GM19324 (cell line): ENCODE measurements around the gene ETFB.

Experiments used
- ATAC-seq: cut with Tn5 transposase; IDR thresholded peaks from one replicate; pipeline ENCODE4 v1.9.1; 2021; ENCODE audit warnings: mild to moderate bottlenecking, moderate library complexity; ENCODE audit not compliant: unreplicated experiment, low FRiP score

Gene ETFB

DNA sequence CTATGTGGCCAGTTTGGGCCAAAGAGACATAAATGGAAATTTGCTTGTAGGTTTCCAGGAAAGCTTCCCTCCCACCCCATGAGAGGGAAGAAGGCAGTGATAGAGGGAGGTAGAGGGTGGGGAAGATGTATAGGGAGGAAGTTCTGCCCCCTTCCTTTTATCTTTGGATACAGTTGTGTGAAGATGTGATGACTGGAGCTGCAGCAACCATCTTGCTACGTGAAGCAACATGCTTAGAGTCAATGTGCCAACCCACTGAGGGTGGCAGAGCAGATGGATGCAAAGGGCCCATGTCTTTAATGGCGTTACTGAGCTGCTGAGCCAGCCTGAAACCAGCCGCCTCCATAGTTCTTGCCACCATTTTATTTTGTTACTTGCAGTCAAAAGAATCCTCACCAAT lies 35.0 kb downstream of the ETFB start:
- ATAC-seq, result no peak

DNA sequence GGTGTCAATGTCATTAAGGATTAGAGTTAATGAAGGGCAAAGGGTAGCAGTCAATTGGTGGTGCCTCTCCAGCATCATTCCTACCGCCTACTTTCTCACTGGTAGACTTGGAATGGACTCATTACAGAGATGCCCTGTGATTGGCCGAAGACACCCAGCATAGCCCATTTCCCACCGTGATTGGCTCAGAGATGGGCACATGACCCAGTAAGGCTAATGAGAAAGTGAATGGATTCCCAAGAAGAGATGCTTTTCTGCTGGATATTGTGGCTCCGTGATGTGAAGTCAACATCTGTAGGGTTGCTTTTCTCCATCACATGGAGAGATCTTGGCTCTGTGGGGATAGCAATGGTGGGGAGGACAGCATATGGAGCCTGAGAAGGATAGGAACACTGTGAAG lies 35.8 kb downstream of the ETFB start:
- no peak for ATAC-seq

DNA sequence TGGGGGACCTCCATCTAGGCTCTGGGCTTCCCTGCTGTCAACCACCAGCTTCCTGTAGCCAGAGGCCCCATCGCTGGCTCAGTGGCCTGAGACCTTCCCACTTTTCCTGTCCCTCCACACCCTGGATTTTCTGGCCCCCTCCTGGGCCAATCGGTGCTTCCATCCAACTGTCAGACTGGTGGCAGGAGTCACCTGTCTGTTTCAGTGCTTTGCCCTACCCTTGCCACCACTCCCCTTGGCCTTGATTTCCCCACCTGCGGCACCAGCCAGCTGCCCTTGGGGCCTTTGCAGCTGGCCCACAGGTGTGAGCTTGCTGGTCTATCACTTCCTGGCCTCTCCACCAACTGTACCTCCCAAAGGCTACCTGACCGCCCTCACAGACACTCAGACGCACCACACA lies 36.8 kb downstream of the ETFB start:
- ATAC-seq, result no peak

GRCh38 chr19:51327066-51328001 lies 38.9 kb downstream of the ETFB start:
- no peak for ATAC-seq

DNA sequence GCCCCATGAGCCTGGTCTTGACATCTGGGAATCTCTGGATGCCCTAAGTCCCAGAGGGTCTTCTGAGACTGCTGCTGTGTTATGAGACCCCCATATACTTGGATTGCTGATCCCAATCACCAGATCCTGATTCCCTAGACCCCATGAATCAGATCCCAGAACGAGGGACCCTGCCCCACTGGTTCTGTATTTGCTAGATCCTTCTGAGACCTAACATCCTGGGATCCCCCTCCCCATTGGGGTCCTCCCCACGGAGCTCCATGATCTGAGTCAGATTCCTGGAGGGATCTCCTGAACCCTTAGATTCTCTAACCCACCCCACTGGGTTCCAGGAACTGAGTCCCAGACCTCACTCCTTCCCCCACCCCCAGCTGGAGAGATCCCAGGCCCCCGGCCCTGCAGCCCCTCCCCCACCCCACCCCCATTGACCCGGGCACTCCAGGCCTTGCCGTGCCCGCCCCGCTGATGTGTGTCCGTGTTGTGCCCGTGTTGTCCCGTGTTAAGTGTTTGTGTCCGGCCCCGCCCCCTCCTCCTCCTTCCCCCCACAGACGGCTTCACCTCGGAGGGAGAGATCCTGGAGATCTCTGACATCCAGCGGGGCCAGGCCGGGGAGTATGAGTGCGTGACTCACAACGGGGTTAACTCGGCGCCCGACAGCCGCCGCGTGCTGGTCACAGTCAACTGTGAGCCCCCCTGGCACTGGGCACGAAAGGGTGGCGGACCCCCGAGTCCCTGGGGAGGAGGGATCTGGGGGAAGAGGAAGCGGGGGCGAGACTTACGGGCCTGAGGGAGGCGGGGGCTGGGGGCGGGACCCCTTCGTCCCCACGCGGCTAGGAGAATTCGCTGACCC lies 39.7 kb downstream of the ETFB start:
- no peak for ATAC-seq

DNA sequence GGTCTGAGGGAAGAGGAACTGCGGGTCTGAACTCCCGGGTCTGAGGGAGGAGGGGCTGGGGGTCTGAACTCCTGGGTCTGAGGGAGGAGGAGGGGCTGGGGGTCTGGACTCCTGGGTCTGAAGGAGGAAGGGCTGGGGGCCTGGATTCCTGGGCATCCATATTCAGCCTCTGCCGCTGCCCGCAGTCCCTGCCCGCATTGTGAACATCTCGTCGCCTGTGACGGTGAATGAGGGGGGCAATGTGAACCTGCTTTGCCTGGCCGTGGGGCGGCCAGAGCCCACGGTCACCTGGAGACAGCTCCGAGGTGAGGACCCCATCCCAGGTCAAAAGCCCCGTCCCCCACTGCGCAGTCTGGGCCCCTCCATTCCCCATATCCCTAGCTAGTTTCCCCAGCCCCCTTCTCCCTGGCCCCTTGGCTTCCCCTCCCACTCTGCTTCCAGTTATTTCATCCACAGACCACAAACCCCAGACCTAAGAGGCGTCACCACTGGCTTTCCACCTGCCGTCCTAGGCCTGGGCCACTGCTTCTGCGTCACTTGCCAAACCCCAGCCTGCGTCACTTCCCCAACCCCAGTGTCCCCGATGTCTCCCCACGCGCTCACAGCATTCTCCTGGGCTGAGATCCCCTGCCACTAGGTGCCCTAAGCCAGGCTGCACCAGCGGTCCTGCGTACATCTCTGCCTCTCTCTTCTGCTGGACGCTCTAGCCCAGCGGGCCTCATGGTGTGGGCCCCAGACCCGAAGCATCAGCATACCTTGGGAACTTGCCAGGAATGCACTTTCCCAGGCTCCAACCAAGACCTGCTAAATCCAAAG lies 40.8 kb downstream of the ETFB start:
- ATAC-seq, result no peak

DNA sequence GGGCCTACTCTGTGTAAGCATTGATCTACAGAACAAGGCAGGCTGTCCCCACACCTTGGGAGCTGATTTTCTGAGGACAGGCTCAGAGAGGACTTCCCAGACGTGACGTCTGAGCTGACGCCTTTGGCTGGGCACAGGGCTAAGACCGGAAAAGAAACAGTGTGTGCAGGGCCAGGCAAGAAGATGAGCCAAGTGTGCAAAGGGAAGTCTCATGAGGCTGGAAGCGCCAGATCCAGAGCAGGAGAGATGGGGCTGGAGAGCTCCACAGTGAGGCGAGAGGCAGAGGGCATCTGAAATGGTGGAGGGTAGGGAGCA lies 42.1 kb downstream of the ETFB start:
- no peak for ATAC-seq

DNA sequence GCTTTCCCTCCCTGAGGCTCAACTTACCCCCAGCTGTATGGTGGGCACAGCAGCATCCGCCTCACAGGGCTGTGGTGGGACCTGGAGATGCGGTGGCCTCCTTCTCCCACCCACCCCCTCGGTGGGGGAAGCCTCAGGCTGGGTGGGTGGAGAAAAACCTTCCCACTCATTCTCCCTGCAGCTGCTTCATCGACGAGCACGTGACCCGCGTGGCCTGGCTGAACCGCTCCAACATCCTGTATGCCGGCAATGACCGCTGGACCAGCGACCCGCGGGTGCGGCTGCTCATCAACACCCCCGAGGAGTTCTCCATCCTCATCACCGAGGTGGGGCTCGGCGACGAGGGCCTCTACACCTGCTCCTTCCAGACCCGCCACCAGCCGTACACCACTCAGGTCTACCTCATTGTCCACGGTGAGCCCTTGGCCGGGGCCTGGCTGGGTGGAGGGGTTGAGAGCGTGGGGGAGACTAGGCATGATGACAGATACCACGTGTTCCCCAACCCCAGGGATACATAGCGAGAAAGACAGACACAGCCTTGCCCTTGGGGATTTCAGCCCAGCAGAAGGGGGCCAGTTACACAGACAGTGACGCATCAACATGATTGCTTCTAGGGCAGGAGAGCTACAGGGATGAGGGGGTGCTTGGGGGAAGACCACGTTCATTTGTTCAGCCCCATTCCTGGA lies 42.6 kb downstream of the ETFB start:
- no peak for ATAC-seq

- ATAC-seq, result no peak
Measured at GRCh38 chr19:51321799-51322198, 44.4 kb downstream of the ETFB start.

DNA sequence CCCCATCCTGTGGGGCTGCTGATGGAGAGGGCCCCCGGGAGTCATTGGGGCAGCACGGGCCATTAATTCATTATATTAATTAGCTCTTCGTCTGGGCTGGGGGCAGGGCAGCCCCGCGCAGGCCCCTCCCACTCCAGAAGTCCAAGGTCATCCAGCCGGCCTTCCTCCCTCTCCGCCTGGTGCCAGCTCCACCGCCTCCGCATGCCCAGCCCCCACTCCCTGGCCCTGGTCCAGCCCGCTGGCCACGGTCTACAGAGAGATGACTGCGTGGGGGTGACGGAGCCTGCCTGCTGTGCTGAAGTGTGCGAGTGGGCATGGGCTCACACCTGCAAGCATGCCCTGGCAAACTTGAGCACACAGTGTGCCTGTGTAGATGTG lies 45.9 kb downstream of the ETFB start:
- ATAC-seq, result no peak

DNA sequence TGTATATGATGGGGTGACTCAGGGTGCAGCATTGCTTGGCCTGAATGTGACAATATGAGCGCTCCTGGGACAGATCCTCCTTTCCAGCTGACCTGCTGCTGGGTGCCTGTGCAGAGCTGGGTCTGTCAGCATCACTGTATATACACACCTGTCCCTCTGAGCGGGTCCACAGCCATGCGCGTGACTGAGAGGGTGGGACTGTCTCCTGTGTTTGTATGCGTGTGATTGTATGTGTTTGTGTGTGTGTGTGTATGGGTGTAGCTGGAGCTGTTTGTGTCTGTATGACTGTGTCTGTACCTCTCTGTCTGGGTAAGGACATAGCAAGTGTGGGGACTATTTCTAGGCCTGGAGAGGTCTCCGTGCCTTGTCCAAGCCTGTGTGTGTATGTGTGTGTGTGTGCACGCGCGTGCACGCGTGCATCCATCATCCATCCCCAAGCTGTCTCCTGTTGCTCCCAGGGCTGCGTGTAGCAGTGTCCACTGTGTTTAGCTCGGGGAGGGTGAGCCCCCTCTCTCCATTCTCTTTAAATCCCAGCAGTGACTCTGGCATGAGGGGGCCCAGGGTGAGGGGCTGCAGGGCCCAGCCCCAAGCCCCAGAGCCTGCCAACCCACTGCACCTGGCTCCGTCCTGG lies 46.4 kb downstream of the ETFB start:
- no peak for ATAC-seq

DNA sequence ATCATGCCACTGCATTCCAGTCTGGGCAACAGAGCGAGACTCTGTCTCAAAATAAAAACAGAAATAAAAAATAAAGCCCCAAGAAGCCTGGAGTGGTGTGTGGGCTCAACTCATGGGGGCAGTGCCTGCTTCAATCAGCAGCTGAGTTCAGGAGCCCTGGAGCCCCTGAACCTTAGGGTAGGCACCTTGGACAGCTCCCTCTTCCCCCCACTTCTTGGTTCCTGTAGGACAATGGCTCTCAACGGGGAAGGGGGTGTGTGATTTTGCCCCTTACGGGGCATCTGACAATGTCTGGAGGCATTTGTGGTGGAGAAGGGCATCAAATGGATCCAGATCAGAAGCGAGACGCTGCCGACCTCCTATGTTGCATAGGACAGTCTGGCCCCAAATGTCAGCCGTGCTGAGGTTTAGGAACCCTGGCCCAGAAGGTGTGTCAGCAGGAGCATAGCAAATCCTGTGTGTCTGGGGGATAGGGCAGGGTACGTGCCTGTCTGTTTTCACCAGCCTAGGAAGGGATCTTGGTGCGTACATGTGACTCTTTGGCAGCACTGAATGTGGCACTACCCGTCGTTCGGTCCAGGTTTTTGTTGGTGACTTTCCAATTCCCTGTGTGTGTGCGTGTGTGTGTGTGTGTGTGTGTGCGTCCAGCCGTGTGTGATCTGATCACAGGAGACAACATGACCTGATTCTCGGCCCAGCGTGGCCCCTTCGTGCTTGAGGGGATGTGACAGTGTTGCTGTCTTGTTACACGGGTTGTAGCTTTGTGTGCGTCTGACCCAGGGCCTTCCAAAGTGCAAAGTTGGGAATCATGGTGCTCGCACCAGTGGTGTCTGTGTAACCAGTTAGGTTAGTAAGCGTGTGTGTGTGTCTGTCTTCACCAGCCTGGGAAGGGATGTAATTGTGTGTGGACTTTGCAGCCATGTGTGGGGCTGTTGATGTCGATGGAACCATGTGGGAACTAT lies 47.2 kb downstream of the ETFB start:
- no peak for ATAC-seq

DNA sequence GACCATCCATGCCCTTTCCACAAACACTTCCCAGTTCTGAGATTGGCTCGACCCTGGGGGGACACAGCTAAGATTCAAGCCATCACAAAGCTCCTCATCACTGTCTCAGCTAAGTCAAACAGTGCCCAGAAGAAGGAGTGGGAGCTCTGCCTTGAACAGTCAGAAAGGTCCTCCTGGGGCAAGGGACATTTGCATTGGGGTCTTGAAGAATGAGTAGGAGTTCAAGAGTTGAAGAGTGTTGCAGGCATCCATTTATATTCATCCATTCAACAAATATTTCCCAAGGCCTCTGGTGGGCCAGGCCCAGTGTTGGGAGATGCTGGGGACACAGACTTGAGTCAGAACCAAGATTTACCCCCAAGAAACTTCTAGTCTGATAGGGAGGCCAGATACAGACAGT lies 48.2 kb downstream of the ETFB start:
- ATAC-seq, result no peak

- no peak for ATAC-seq
Measured at GRCh38 chr19:51317376-51317775, 48.8 kb downstream of the ETFB start.

DNA sequence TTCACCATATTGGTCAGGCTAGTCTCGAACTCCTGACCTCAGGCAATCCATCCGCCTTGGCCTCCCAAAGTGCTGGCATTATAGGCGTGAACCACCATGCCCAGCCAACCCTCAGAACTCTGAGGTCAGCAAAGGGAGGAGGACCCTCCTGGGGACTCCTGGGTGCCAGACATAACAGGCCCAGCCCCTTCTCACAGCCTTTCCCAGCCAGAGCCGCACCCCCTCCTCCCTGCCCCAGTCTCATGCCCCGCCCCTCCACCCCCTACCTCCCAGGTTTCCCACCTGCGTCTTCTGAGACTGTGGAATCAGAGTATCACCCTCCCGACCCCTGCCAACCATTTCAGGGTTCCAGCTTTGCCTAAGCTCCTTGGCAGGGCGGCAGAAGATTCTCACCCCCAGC lies 49.5 kb downstream of the ETFB start:
- ATAC-seq, result no peak

- ATAC-seq, result no peak
Measured at GRCh38 chr19:51311351-51312257, 54.6 kb downstream of the ETFB start, which contains the start of gene IGLON5. Gene IGLON5, plus strand, starts transcription at chr19:51311644. Its CDS starts 204 bp downstream, at chr19:51311848.

GRCh38 chr19:51305479-51305878 lies 60.7 kb downstream of the ETFB start:
- no peak for ATAC-seq

- no peak for ATAC-seq
Measured at GRCh38 chr19:51301266-51301665, 64.9 kb downstream of the ETFB start.
